Measurements from ENCODE around the gene MAGEA6.
"Not testable (repeated sequence)": the region's sequence is repeated elsewhere in the genome, so short reads cannot be mapped to it uniquely, and the experiment has no call there.

MAGEA6 gene

GRCh38 chrX:152769549-152770289 lies at the start of gene MAGEA6:
MAGEA6 (minus strand) TSS chrX:152769689; CDS start chrX:152767650, 2,039 bp downstream.
- DNase-seq, result not testable (repeated sequence)

- no peak for DNase-seq
These were observed 49.8 kb upstream of the MAGEA6 start for GRCh38 chrX:152819266-152819665.

GRCh38 chrX:152818356-152818755 lies 48.9 kb upstream of the MAGEA6 start:
- no peak for DNase-seq

GRCh38 chrX:152817078-152817764 lies 47.7 kb upstream of the MAGEA6 start:
- DNase-seq, result no peak

GRCh38 chrX:152814048-152814447 lies 44.6 kb upstream of the MAGEA6 start:
- DNase-seq, result no peak

- DNase-seq, result no peak
These were observed 43.7 kb upstream of the MAGEA6 start for GRCh38 chrX:152813206-152813605.

GRCh38 chrX:152810403-152810802 lies 40.9 kb upstream of the MAGEA6 start:
- no peak for DNase-seq

- no peak for DNase-seq
These were observed 36.5 kb upstream of the MAGEA6 start for GRCh38 chrX:152806035-152806434.

- no peak for DNase-seq
These were observed 29.5 kb upstream of the MAGEA6 start for GRCh38 chrX:152798945-152799344.

- DNase-seq, result not testable (repeated sequence)
These were observed 17.6 kb upstream of the MAGEA6 start for GRCh38 chrX:152787062-152787461.

- not testable (repeated sequence) for DNase-seq
These were observed 2.9 kb downstream of the MAGEA6 start for GRCh38 chrX:152766562-152766961.

- not testable (repeated sequence) for DNase-seq
These were observed 7.9 kb downstream of the MAGEA6 start for GRCh38 chrX:152761582-152761981.

GRCh38 chrX:152759544-152759943 lies 9.9 kb downstream of the MAGEA6 start:
- not testable (repeated sequence) for DNase-seq

GRCh38 chrX:152758918-152759317 lies 10.6 kb downstream of the MAGEA6 start, which contains the start of gene CSAG3:
CSAG3 (plus strand) TSS chrX:152759218.
- not testable (repeated sequence) for DNase-seq

- not testable (repeated sequence) for DNase-seq
These were observed 14.6 kb downstream of the MAGEA6 start for GRCh38 chrX:152754871-152755270.

GRCh38 chrX:152753686-152754650 lies 15.5 kb downstream of the MAGEA6 start, which contains the start of gene MAGEA2:
MAGEA2 (minus strand) TSS chrX:152753842; CDS start chrX:152751363, 2,479 bp downstream.
- DNase-seq, result not testable (repeated sequence)

- DNase-seq, result no peak
These were observed 30.9 kb downstream of the MAGEA6 start for GRCh38 chrX:152738560-152738959.

- not testable (repeated sequence) for DNase-seq
These were observed 33.0 kb downstream of the MAGEA6 start for GRCh38 chrX:152736528-152736927.

- no peak for DNase-seq
These were observed 33.5 kb downstream of the MAGEA6 start for GRCh38 chrX:152735860-152736511.

- no peak for DNase-seq
These were observed 34.4 kb downstream of the MAGEA6 start for GRCh38 chrX:152735101-152735500.

- DNase-seq, result not testable (repeated sequence)
These were observed 35.2 kb downstream of the MAGEA6 start for GRCh38 chrX:152734143-152734858.
